H9 (cell line): ENCODE data around the gene GSTK1. TPM values are rescaled to one million over a fixed set of nuclear protein-coding genes. Genes with fewer than 3 reads are reported as not detected.

Experiments
- DNase-seq: peaks from one replicate; pipeline ENCODE4 v3.0.0-alpha.2; 2017
- H2AFZ ChIP-seq: one replicate; pipeline ENCODE4 v1.6.1; 2013; ENCODE audit warnings: mild to moderate bottlenecking, low read length, control low read depth, moderate library complexity
- H2AK5ac ChIP-seq: 2 replicates; pipeline ENCODE4 v1.6.1; 2013; ENCODE audit warnings: low read length, control low read depth, mixed read lengths; ENCODE audit not compliant: insufficient read length
- H2BK120ac ChIP-seq: one replicate; pipeline ENCODE4 v1.6.1; 2013; ENCODE audit warnings: low read depth, mild to moderate bottlenecking, low read length, control low read depth, inconsistent platforms; ENCODE audit not compliant: poor library complexity, severe bottlenecking
- H2BK12ac ChIP-seq: 2 replicates; pipeline ENCODE4 v1.6.1; 2013; ENCODE audit warnings: low read length, control low read depth, mixed read lengths, low read depth; ENCODE audit not compliant: insufficient read length
- H2BK15ac ChIP-seq: 2 replicates; pipeline ENCODE4 v1.6.1; 2013; ENCODE audit warnings: low read depth, low read length, control low read depth
- H2BK20ac ChIP-seq: one replicate; pipeline ENCODE4 v1.6.1; 2013; ENCODE audit warnings: low read depth, mild to moderate bottlenecking, low read length, control low read depth, inconsistent platforms; ENCODE audit not compliant: poor library complexity, severe bottlenecking
- H2BK5ac ChIP-seq: 2 replicates; pipeline ENCODE4 v1.6.1; 2013; ENCODE audit warnings: low read length, control low read depth, mixed read lengths; ENCODE audit not compliant: insufficient read length
- H3K14ac ChIP-seq: 2 replicates; pipeline ENCODE4 v1.6.1; 2013; ENCODE audit warnings: low read length, control low read depth; ENCODE audit not compliant: insufficient read depth
- H3K18ac ChIP-seq: 2 replicates; pipeline ENCODE4 v1.6.1; 2013; ENCODE audit warnings: low read depth, mild to moderate bottlenecking, mixed read lengths, low read length, control low read depth; ENCODE audit not compliant: insufficient read length
- H3K23ac ChIP-seq: 2 replicates; pipeline ENCODE4 v1.6.1; 2013; ENCODE audit warnings: low read length, control low read depth, mixed read lengths, low read depth; ENCODE audit not compliant: insufficient read length
- H3K23me2 ChIP-seq: 2 replicates; pipeline ENCODE4 v1.6.1; 2013; ENCODE audit warnings: low read depth, mild to moderate bottlenecking, mixed read lengths, low read length, control low read depth; ENCODE audit not compliant: insufficient read length, poor library complexity, severe bottlenecking
- H3K27ac ChIP-seq: 2 replicates; pipeline ENCODE4 v1.5.1; 2013; ENCODE audit warnings: low read length, control low read depth, mixed read lengths, low read depth; ENCODE audit not compliant: insufficient read length
- H3K27me3 ChIP-seq: 2 replicates; pipeline ENCODE4 v1.6.1; 2013; ENCODE audit warnings: low read length, control low read depth, inconsistent platforms; ENCODE audit not compliant: insufficient read depth
- H3K4ac ChIP-seq: 2 replicates; pipeline ENCODE4 v1.6.1; 2013; ENCODE audit warnings: low read depth, mild to moderate bottlenecking, control low read depth, inconsistent platforms, low read length, moderate library complexity
- H3K4me1 ChIP-seq: 2 replicates; pipeline ENCODE4 v1.6.1; 2013; ENCODE audit warnings: low read length, control low read depth, inconsistent platforms; ENCODE audit not compliant: insufficient read depth
- H3K4me2 ChIP-seq: 2 replicates; pipeline ENCODE4 v1.6.1; 2013; ENCODE audit warnings: low read length, control low read depth, mixed read lengths; ENCODE audit not compliant: insufficient read length, insufficient read depth
- H3K56ac ChIP-seq: 2 replicates; pipeline ENCODE4 v1.6.1; 2013; ENCODE audit warnings: low read depth, mild to moderate bottlenecking, mixed read lengths, low read length, control low read depth; ENCODE audit not compliant: insufficient read length
- H3K79me1 ChIP-seq: 2 replicates; pipeline ENCODE4 v1.6.1; 2013; ENCODE audit warnings: low read depth, mild to moderate bottlenecking, moderate library complexity, low read length, control low read depth, inconsistent platforms; ENCODE audit not compliant: insufficient read depth, poor library complexity, severe bottlenecking
- H3K79me2 ChIP-seq: 2 replicates; pipeline ENCODE4 v1.6.1; 2013; ENCODE audit warnings: low read length, control low read depth, inconsistent platforms; ENCODE audit not compliant: insufficient read depth
- H3K9ac ChIP-seq: 2 replicates; pipeline ENCODE4 v1.6.1; 2013; ENCODE audit warnings: low read length, control low read depth, mixed read lengths; ENCODE audit not compliant: insufficient read length; ENCODE audit errors: extremely low read depth
- H3K9me3 ChIP-seq: one replicate; pipeline ENCODE4 v1.6.1; 2013; ENCODE audit warnings: low read depth, low read length, inconsistent platforms; ENCODE audit not compliant: control insufficient read depth
- H3T11ph ChIP-seq: one replicate; pipeline ENCODE4 v1.6.1; 2013; ENCODE audit warnings: mild to moderate bottlenecking, low read length, control low read depth, inconsistent platforms
- H4K20me1 ChIP-seq: one replicate; pipeline ENCODE4 v1.6.1; 2013; ENCODE audit not compliant: control insufficient read depth, insufficient read length, insufficient read depth
- H4K5ac ChIP-seq: 2 replicates; pipeline ENCODE4 v1.6.1; 2013; ENCODE audit warnings: low read depth, mild to moderate bottlenecking, mixed read lengths, low read length, control low read depth; ENCODE audit not compliant: insufficient read length
- H4K8ac ChIP-seq: replicated peaks from 2 replicates; pipeline ENCODE4 v1.6.1; 2013; ENCODE audit warnings: low read length, control low read depth, mixed read lengths, low read depth; ENCODE audit not compliant: insufficient read length
- H4K91ac ChIP-seq: 2 replicates; pipeline ENCODE4 v1.6.1; 2013; ENCODE audit warnings: low read depth, mild to moderate bottlenecking, moderate library complexity, mixed read lengths, low read length, control low read depth; ENCODE audit not compliant: insufficient read length
- H3K27ac Mint-ChIP-seq, 3 experiments: 2 replicates in 2 of 3; 3 replicates in 1 of 3; pipeline ENCODE4 v1.8.0; 2020 to 2021; ENCODE audit warnings: mixed read lengths in 3 of 3, mild to moderate bottlenecking in 1 of 3, moderate library complexity in 1 of 3
- H3K27me3 Mint-ChIP-seq: 2 replicates; pipeline ENCODE4 v1.8.0; 2021; ENCODE audit warnings: low read depth, mild to moderate bottlenecking, moderate library complexity, mixed read lengths
- H3K36me3 Mint-ChIP-seq, 3 experiments: 2 replicates in 2 of 3; 3 replicates in 1 of 3; pipeline ENCODE4 v1.8.0; 2020 to 2021; ENCODE audit warnings: low read depth in 3 of 3, mixed read lengths in 3 of 3; ENCODE audit not compliant: insufficient read depth in 1 of 3
- H3K4me1 Mint-ChIP-seq, 2 experiments: 2 replicates each; pipeline ENCODE4 v1.8.0; 2020; ENCODE audit warnings: mixed read lengths in 2 of 2
- H3K4me3 Mint-ChIP-seq, 2 experiments: 2 replicates in 1 of 2; 3 replicates in 1 of 2; pipeline ENCODE4 v1.8.0; 2020 to 2021; ENCODE audit warnings: mild to moderate bottlenecking in 2 of 2, mixed read lengths in 2 of 2, moderate library complexity in 1 of 2
- H3K9me3 Mint-ChIP-seq, 2 experiments: 2 replicates in 1 of 2; 3 replicates in 1 of 2; pipeline ENCODE4 v1.8.0; 2020; ENCODE audit warnings: mild to moderate bottlenecking in 2 of 2, mixed read lengths in 2 of 2, moderate library complexity in 1 of 2
- WGBS: extraction: QIAGEN DNeasy Blood & Tissue Kit; methylation state at CpG from one replicate; pipeline ENCODE4 v1.1.7; 2013; ENCODE audit warnings: missing lambda C conversion rate, low lambda C conversion rate, mixed read lengths; ENCODE audit not compliant: insufficient read length; ENCODE audit errors: extremely low coverage; 5-methylcytosine and 5-hydroxymethylcytosine counted together
- total RNA-seq: library from RNA; stranded (reverse); gene quantifications from 2 replicates; pipeline ENCODE4 v1.2.1, GENCODE V29; 2021
- TF ChIP-seq, protein P1 (sequence below): fragments of 200-600 bp; sonication (generic); conservative IDR thresholded peaks from 3 replicates; pipeline ENCODE4 v1.8.0; 2021; ENCODE audit warnings: antibody characterized with exemption, mild to moderate bottlenecking

Gene GSTK1
- total RNA-seq, 1 experiment from 2014 or later: 36.1 TPM

DNA sequence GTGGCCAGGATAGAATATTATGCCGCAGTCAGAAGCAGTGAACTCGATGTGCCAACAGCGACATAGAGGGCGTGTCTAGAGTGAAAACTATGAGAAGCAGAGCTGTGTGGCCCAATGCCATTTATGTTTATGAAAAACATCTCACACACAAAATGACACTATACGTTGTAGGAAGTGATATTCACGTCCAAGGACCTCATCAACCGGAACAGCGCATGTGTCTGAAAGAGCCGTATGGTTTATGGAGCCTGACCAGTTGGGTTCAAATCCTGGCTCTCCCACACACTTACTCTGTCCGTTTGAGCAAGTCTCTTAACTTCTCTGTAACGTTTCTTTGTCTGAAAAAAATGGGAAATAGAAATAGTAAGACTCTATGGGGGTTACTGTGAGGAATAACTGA lies 20.9 kb upstream of the GSTK1 start:
- no peak overlapping the region for H3K56ac ChIP-seq
- no peaks in the 10 kb centered on the region for H3K27me3 ChIP-seq
- no peak overlapping the region for H2BK12ac ChIP-seq
- no peak overlapping the region for H4K91ac ChIP-seq
- no peaks in the 10 kb centered on the region for H3K9me3 ChIP-seq
- no peak overlapping the region for H3K27ac ChIP-seq
- H3K4me1 Mint-ChIP-seq: peaks cover 3 to 7% of the 10 kb centered on the region in 2 experiments; a peak in 3 of 4 replicates
- TF ChIP-seq, protein P1, sequence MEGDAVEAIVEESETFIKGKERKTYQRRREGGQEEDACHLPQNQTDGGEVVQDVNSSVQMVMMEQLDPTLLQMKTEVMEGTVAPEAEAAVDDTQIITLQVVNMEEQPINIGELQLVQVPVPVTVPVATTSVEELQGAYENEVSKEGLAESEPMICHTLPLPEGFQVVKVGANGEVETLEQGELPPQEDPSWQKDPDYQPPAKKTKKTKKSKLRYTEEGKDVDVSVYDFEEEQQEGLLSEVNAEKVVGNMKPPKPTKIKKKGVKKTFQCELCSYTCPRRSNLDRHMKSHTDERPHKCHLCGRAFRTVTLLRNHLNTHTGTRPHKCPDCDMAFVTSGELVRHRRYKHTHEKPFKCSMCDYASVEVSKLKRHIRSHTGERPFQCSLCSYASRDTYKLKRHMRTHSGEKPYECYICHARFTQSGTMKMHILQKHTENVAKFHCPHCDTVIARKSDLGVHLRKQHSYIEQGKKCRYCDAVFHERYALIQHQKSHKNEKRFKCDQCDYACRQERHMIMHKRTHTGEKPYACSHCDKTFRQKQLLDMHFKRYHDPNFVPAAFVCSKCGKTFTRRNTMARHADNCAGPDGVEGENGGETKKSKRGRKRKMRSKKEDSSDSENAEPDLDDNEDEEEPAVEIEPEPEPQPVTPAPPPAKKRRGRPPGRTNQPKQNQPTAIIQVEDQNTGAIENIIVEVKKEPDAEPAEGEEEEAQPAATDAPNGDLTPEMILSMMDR: no peak
- H3K14ac ChIP-seq: no peak overlapping the region
- H3K23ac ChIP-seq: no peak overlapping the region
- no peak overlapping the region for H4K5ac ChIP-seq
- H3K18ac ChIP-seq: no peak overlapping the region
- no peak for DNase-seq
- H3K79me2 ChIP-seq: no peaks in the 10 kb centered on the region
- H3T11ph ChIP-seq: no peak overlapping the region
- H3K79me1 ChIP-seq: no peaks in the 10 kb centered on the region
- no CpG with 5 or more reads among the region's 11 CpGs for WGBS
- no peaks in the 10 kb centered on the region for H3K36me3 Mint-ChIP-seq
- no peak overlapping the region for H3K4ac ChIP-seq
- H3K4me2 ChIP-seq: no peak overlapping the region
- H2BK20ac ChIP-seq: no peak overlapping the region
- no peaks in the 10 kb centered on the region for H3K4me1 ChIP-seq
- H2AFZ ChIP-seq: no peak overlapping the region
- no peak overlapping the region for H3K27ac Mint-ChIP-seq
- no peak overlapping the region for H4K8ac ChIP-seq
- peaks cover 1 to 2% of the 10 kb centered on the region in 2 experiments; a peak in 2 of 5 replicates for H3K9me3 Mint-ChIP-seq
- H2BK5ac ChIP-seq: no peak overlapping the region
- H4K20me1 ChIP-seq: no peaks in the 10 kb centered on the region
- H2BK120ac ChIP-seq: no peak overlapping the region
- peaks cover 12% of the 10 kb centered on the region for H3K27me3 Mint-ChIP-seq
- no peaks in the 10 kb centered on the region for H3K23me2 ChIP-seq
- no peak overlapping the region for H2AK5ac ChIP-seq
- no peak overlapping the region for H2BK15ac ChIP-seq
- H3K9ac ChIP-seq: no peak overlapping the region
- H3K4me3 Mint-ChIP-seq: no peak overlapping the region
